Sigmoid colon (tissue), 7 donors: Measurements from ENCODE around the gene HLF. TPM values are rescaled to one million over a fixed set of nuclear protein-coding genes. Genes with fewer than 3 reads are reported as not detected.
A peak's percentile ranks its signal among the peaks of the same experiment; 100 is the strongest.

Experiments
- DNase-seq: peaks from one replicate; pipeline ENCODE4 v3.0.0-alpha.2; 2019
- H3K27ac ChIP-seq, 4 donors: fragments of 200-600 bp; sonication (generic); one replicate each; pipeline ENCODE4 v1.5.1; 2016 to 2019; ENCODE audit warnings: mild to moderate bottlenecking in 1 of 4
- H3K27me3 ChIP-seq, 3 donors: fragments of 200-600 bp; sonication (generic); one replicate each; pipeline ENCODE4 v1.5.1; 2019; ENCODE audit warnings: mild to moderate bottlenecking in 1 of 3
- H3K36me3 ChIP-seq, 4 donors: fragments of 200-600 bp; sonication (generic); one replicate each; pipeline ENCODE4 v1.5.1; 2016 to 2019
- H3K4me1 ChIP-seq, 4 donors: fragments of 200-600 bp; sonication (generic); one replicate each; pipeline ENCODE4 v1.5.1; 2017 to 2019
- H3K4me3 ChIP-seq, 4 donors: fragments of 200-600 bp; sonication (generic); one replicate each; pipeline ENCODE4 v1.5.1; 2017 to 2019; ENCODE audit warnings: mild to moderate bottlenecking in 2 of 4, moderate library complexity in 1 of 4
- H3K9me3 ChIP-seq, 4 donors: fragments of 200-600 bp in 3 of 4; sonication (generic) in 3 of 4; one replicate each; pipeline versions ENCODE4 v1.5.1 to v1.6.1; 2013 to 2019
- CTCF ChIP-seq, 4 experiments: fragments of 450-650 bp in 3 of 4; fragments of 200-600 bp in 1 of 4; IDR thresholded peaks; one replicate each; pipeline ENCODE4 v1.5.1; 2016 to 2019; ENCODE audit warnings: antibody characterized with exemption in 4 of 4, mild to moderate bottlenecking in 3 of 4, moderate library complexity in 2 of 4
- EP300 ChIP-seq, 4 donors: sonication (generic); formaldehyde crosslinking; IDR thresholded peaks; one replicate each; pipeline ENCODE4 v1.6.1; 2017; ENCODE audit warnings: antibody characterized with exemption in 4 of 4
- POLR2A ChIP-seq, 2 donors: fragments of 450-650 bp; IDR thresholded peaks; one replicate each; pipeline ENCODE4 v1.6.1; 2016; ENCODE audit warnings: antibody characterized with exemption in 2 of 2, mild to moderate bottlenecking in 2 of 2, moderate library complexity in 2 of 2
- POLR2AphosphoS5 ChIP-seq, 4 donors: sonication (generic); formaldehyde crosslinking; IDR thresholded peaks; one replicate each; pipeline ENCODE4 v1.6.1; 2017; ENCODE audit warnings: antibody characterized with exemption in 4 of 4
- WGBS, 2 donors: extraction: QIAGEN DNeasy Blood & Tissue Kit; methylation state at CpG; one replicate each; pipeline ENCODE4 v1.1.7; 2013; 5-methylcytosine and 5-hydroxymethylcytosine counted together
- intact Hi-C: fragments of 100-400 bp; cut with DNase I; formaldehyde crosslinking; loops from one replicate; pipeline ENCODE4 v1.15.1; 2023
- polyA plus RNA-seq, 3 donors: library from polyadenylated mRNA; stranded (reverse); fragments of 200-250 nt; gene quantifications; one replicate each; pipeline ENCODE4 v1.2.3, GENCODE V29; 2013
- total RNA-seq, 4 donors: library from RNA; depleted of rRNA; stranded (reverse); fragments of >200 nt; gene quantifications; one replicate each; pipeline ENCODE4 v1.1.0, GENCODE V29; 2016
- donor health status: healthy with polysubstance abuse.
- donor health status: Bipolar disorder and iron deficiency.
- donor health status: healthy.

Gene HLF
- total and polyA plus RNA-seq, 7 donors = 0.92 to 54.0 (median 41.7) TPM

GRCh38 chr17:55279788-55280187, 15.0 kb downstream of the HLF start:
- H3K4me3 ChIP-seq = no peak overlapping the region
- DNase-seq = no peak
- H3K9me3 ChIP-seq = no peaks in the 10 kb centered on the region
- WGBS, 2 donors = 97 to 99% methylated on average over 2 of the region's 2 CpGs
- intact Hi-C loops = no loop called here
- H3K27me3 ChIP-seq = no peaks in the 10 kb centered on the region
- peak overlapping the region; percentile 89 to 97 (median 95) for H3K27ac ChIP-seq
- H3K4me1 ChIP-seq = peaks cover 0 to 93% (median 88%) of the 10 kb centered on the region in 4 donors
- no peaks in the 10 kb centered on the region for H3K36me3 ChIP-seq
- TF ChIP-seq POLR2A (IDR thresholded peaks at IDR 0.05) (no peak), CTCF (IDR thresholded peaks at IDR 0.05) (no peak), POLR2AphosphoS5 (IDR thresholded peaks at IDR 0.05) (no peak), EP300 (IDR thresholded peaks at IDR 0.05) (no peak)

- Histone ChIP-seq H3K36me3 (no peaks in the 10 kb centered on the region), H3K4me3 (no peak overlapping the region), H3K27me3 (no peaks in the 10 kb centered on the region), H3K9me3 (no peaks in the 10 kb centered on the region), H3K4me1 (peaks cover 0 to 93% (median 88%) of the 10 kb centered on the region in 4 donors), H3K27ac (peak overlapping the region; percentile 88 to 97 (median 91))
- intact Hi-C loops = no loop called here
- DNase-seq = no peak
- TF ChIP-seq POLR2A (IDR thresholded peaks at IDR 0.05) = no peak
- no peak for TF ChIP-seq POLR2AphosphoS5 (IDR thresholded peaks at IDR 0.05)
- TF ChIP-seq CTCF (IDR thresholded peaks at IDR 0.05) = no peak
- no peak for TF ChIP-seq EP300 (IDR thresholded peaks at IDR 0.05)
Observed at GRCh38 chr17:55280212-55280611, 15.5 kb downstream of the HLF start.

GRCh38 chr17:55281649-55282378, 17.1 kb downstream of the HLF start:
- Histone ChIP-seq H3K27me3 (no peaks in the 10 kb centered on the region), H3K27ac (peak overlapping the region; percentile 88 to 97 (median 91)), H3K4me3 (no peak overlapping the region), H3K9me3 (no peaks in the 10 kb centered on the region), H3K4me1 (peaks cover 0 to 90% (median 86%) of the 10 kb centered on the region in 4 donors), H3K36me3 (no peaks in the 10 kb centered on the region)
- no peak for DNase-seq
- TF ChIP-seq CTCF (IDR thresholded peaks at IDR 0.05) = no peak
- TF ChIP-seq POLR2AphosphoS5 (IDR thresholded peaks at IDR 0.05) = no peak
- no peak for TF ChIP-seq POLR2A (IDR thresholded peaks at IDR 0.05)
- TF ChIP-seq EP300 (IDR thresholded peaks at IDR 0.05) = no peak
- intact Hi-C loops = no loop called here
- 90 to 93% methylated on average over 8 of the region's 8 CpGs for WGBS, 2 donors

GRCh38 chr17:55282379-55282702, 17.6 kb downstream of the HLF start:
- H3K27ac ChIP-seq = peak overlapping the region; percentile 88 to 97 (median 91)
- no peaks in the 10 kb centered on the region for H3K36me3 ChIP-seq
- 94% methylated on average over 3 of the region's 3 CpGs for WGBS, 2 donors
- intact Hi-C loops = no loop called here
- H3K9me3 ChIP-seq = no peaks in the 10 kb centered on the region
- H3K4me1 ChIP-seq = peaks cover 0 to 90% (median 86%) of the 10 kb centered on the region in 4 donors
- TF ChIP-seq EP300 (IDR thresholded peaks at IDR 0.05) = no peak
- no peak for TF ChIP-seq POLR2A (IDR thresholded peaks at IDR 0.05)
- no peak for TF ChIP-seq POLR2AphosphoS5 (IDR thresholded peaks at IDR 0.05)
- no peak for TF ChIP-seq CTCF (IDR thresholded peaks at IDR 0.05)
- no peak for DNase-seq
- H3K27me3 ChIP-seq = no peaks in the 10 kb centered on the region
- H3K4me3 ChIP-seq = no peak overlapping the region

GRCh38 chr17:55282741-55283140, 18.0 kb downstream of the HLF start:
- intact Hi-C loops = no loop called here
- Histone ChIP-seq H3K4me3 (no peak overlapping the region), H3K36me3 (no peaks in the 10 kb centered on the region), H3K9me3 (no peaks in the 10 kb centered on the region), H3K27me3 (no peaks in the 10 kb centered on the region), H3K4me1 (peaks cover 0 to 90% (median 86%) of the 10 kb centered on the region in 4 donors), H3K27ac (peak overlapping the region; percentile 88 to 97 (median 91))
- TF ChIP-seq CTCF (IDR thresholded peaks at IDR 0.05) (no peak), EP300 (IDR thresholded peaks at IDR 0.05) (no peak)
- WGBS, 2 donors = 55 to 81% methylated on average over 5 of the region's 5 CpGs
- DNase-seq = no peak
